Natural killer cell (primary cell): ENCODE results near the gene FGF16. TPM values are rescaled to one million over a fixed set of nuclear protein-coding genes. Genes with fewer than 3 reads are reported as not detected.
"Not testable (repeated sequence)": the region's sequence is repeated elsewhere in the genome, so short reads cannot be mapped to it uniquely, and the experiment has no call there.

Source experiments
- ATAC-seq, 3 donors: fragments of 150-1000 bp in 2 of 3; fragments of 200-7000 bp in 1 of 3; cut with Tn5 transposase; 1 replicate in 1 of 3; 2 replicates in 2 of 3; pipeline ENCODE4 v1.10.0; 2021; ENCODE audit warnings: mild to moderate bottlenecking in 2 of 3, moderate library complexity in 2 of 3
- DNase-seq, 2 donors: peaks; one replicate each; pipeline versions ENCODE4 v3.0.0 to v3.0.0-alpha.2; 2013 to 2021; ENCODE audit warnings: mixed read lengths in 1 of 2
- H3K27ac ChIP-seq: one replicate; pipeline ENCODE4 v1.5.1; 2013; ENCODE audit warnings: mild to moderate bottlenecking, low read length
- H3K27me3 ChIP-seq: one replicate; pipeline ENCODE4 v1.6.1; 2013; ENCODE audit warnings: low read length; ENCODE audit not compliant: control insufficient read depth, insufficient read depth
- H3K36me3 ChIP-seq: one replicate; pipeline ENCODE4 v1.6.1; 2013; ENCODE audit warnings: low read length; ENCODE audit not compliant: control insufficient read depth, insufficient read depth
- H3K4me1 ChIP-seq: one replicate; pipeline ENCODE4 v1.6.1; 2013; ENCODE audit warnings: low read length; ENCODE audit not compliant: control insufficient read depth, insufficient read depth
- H3K4me3 ChIP-seq: one replicate; pipeline ENCODE4 v1.5.1; 2013; ENCODE audit warnings: low read length
- H3K9me3 ChIP-seq: one replicate; pipeline ENCODE4 v1.6.1; 2013; ENCODE audit warnings: low read length; ENCODE audit not compliant: control insufficient read depth, insufficient read depth
- H3K27ac Mint-ChIP-seq, 2 donors: one replicate each; pipeline ENCODE4 v1.8.0; 2022; ENCODE audit warnings: mild to moderate bottlenecking in 2 of 2, mixed read lengths in 2 of 2, moderate library complexity in 1 of 2
- H3K27me3 Mint-ChIP-seq, 2 donors: one replicate each; pipeline ENCODE4 v1.8.0; 2022; ENCODE audit warnings: low read depth in 2 of 2, mixed read lengths in 2 of 2
- H3K36me3 Mint-ChIP-seq: one replicate; pipeline ENCODE4 v1.8.0; 2022; ENCODE audit warnings: mixed read lengths
- H3K4me1 Mint-ChIP-seq, 2 donors: one replicate each; pipeline ENCODE4 v1.8.0; 2022; ENCODE audit warnings: mixed read lengths in 2 of 2
- H3K4me3 Mint-ChIP-seq: one replicate; pipeline ENCODE4 v1.8.0; 2022; ENCODE audit warnings: mild to moderate bottlenecking, moderate library complexity, mixed read lengths
- H3K9me3 Mint-ChIP-seq, 2 donors: one replicate each; pipeline ENCODE4 v1.8.0; 2022; ENCODE audit warnings: mixed read lengths in 2 of 2
- WGBS: methylation state at CpG from one replicate; pipeline ENCODE4 v1.1.7; 2013; ENCODE audit warnings: missing lambda C conversion rate; ENCODE audit not compliant: insufficient coverage; 5-methylcytosine and 5-hydroxymethylcytosine counted together
- intact Hi-C: fragments of 100-400 bp; cut with micrococcal nuclease; formaldehyde crosslinking; loops from one replicate; pipeline ENCODE4 v1.14.2; 2022
- total RNA-seq, 4 donors: library from RNA; stranded (reverse); fragments of 120-200 nt in 1 of 4; gene quantifications; one replicate each; pipeline versions ENCODE4 v1.2.3 to v1.2.4, GENCODE V29; 2013 to 2022
- TF ChIP-seq, protein P1 (sequence below): fragments of 200-600 bp; IDR thresholded peaks from one replicate; pipeline ENCODE4 v1.8.0; 2022; ENCODE audit warnings: antibody characterized with exemption

Gene FGF16
- total RNA-seq, 3 donors from 2014 or later (not counting 1 experiment from before 2014, with no cell fraction given), result not detected

DNA sequence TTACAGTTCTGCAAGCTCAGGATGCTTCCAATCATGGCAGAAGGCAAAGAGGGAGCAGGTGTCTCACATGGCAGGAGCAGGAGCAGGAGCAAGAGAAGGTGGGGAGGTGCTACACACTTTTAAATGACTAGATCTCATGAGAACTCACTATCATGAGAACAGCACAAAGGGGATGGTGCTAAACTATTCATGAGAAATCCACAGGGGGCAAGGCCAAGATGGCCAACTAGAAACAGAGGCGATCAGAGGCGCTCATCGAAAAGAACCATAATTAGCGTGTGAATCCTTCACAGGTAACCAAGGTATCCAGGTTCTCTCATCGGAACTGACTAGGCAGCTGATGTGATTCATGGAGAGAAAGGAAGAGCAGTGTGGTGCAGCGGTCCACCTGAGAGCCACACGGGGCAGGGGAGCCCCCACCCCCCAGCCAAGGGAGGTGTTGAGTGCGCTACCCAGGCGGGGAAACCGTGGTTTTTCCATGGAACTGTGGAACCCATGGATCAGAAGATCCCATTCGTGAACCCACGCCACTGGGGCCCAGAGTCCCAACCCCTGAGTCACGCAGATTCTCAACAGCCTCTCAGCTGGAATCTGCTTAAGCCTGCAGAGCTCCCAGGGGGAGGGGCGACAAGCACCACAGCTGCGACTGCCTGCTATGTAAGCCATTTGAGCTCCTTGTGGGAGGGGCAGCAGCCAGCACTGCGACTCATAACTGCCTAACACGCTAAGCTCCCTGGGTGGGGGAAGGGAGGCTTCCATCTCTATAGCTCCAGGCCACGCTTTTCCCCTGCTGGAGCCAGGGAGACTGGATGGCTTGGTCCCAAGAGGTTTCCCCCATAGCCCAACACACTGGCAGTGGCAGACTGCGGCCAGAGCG is 46.7 kb downstream of the FGF16 start:
- no peak overlapping the region for H3K4me3 Mint-ChIP-seq
- Histone ChIP-seq H3K4me1 (no peaks in the 10 kb centered on the region), H3K36me3 (no peaks in the 10 kb centered on the region), H3K27me3 (peaks cover 2% of the 10 kb centered on the region), H3K4me3 (no peak overlapping the region), H3K9me3 (no peaks in the 10 kb centered on the region), H3K27ac (no peak overlapping the region)
- H3K4me1 Mint-ChIP-seq, result no peaks in the 10 kb centered on the region
- H3K36me3 Mint-ChIP-seq, result no peaks in the 10 kb centered on the region
- intact Hi-C loops, result no loop called here
- ATAC-seq (no peak), DNase-seq (no peak)
- H3K9me3 Mint-ChIP-seq, result no peaks in the 10 kb centered on the region
- WGBS, result 91% methylated on average over 18 of the region's 20 CpGs
- H3K27me3 Mint-ChIP-seq, result peaks cover 3 to 28% of the 10 kb centered on the region in 2 donors
- H3K27ac Mint-ChIP-seq, result no peak overlapping the region
- TF ChIP-seq, protein P1, sequence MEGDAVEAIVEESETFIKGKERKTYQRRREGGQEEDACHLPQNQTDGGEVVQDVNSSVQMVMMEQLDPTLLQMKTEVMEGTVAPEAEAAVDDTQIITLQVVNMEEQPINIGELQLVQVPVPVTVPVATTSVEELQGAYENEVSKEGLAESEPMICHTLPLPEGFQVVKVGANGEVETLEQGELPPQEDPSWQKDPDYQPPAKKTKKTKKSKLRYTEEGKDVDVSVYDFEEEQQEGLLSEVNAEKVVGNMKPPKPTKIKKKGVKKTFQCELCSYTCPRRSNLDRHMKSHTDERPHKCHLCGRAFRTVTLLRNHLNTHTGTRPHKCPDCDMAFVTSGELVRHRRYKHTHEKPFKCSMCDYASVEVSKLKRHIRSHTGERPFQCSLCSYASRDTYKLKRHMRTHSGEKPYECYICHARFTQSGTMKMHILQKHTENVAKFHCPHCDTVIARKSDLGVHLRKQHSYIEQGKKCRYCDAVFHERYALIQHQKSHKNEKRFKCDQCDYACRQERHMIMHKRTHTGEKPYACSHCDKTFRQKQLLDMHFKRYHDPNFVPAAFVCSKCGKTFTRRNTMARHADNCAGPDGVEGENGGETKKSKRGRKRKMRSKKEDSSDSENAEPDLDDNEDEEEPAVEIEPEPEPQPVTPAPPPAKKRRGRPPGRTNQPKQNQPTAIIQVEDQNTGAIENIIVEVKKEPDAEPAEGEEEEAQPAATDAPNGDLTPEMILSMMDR, result no peak

DNA sequence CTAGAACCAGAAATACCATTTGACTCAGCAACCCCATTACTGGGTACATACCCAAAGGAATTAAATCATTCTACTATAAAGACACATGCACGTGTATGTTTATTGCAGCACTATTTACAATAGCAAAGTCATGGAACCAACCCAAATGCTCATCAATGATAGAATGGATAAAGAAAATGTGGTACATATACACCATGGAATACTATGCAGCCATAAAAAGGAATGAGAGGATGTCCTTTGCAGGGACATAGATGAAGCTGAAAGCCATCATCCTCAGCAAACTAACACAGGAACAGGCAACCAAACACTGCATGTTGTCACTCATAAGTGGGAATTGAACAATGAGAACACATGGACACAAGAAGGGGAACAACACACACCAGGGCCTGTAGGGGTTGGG is 53.0 kb downstream of the FGF16 start:
- H3K27me3 Mint-ChIP-seq, H3K36me3 Mint-ChIP-seq, H3K27me3 ChIP-seq, DNase-seq, H3K4me3 Mint-ChIP-seq, H3K36me3 ChIP-seq, H3K9me3 ChIP-seq, H3K27ac Mint-ChIP-seq, intact Hi-C loops, H3K4me3 ChIP-seq, H3K9me3 Mint-ChIP-seq, H3K27ac ChIP-seq, ATAC-seq, H3K4me1 Mint-ChIP-seq, H3K4me1 ChIP-seq: not testable (repeated sequence)
- WGBS, result no CpG with 5 or more reads among the region's 1 CpG

DNA sequence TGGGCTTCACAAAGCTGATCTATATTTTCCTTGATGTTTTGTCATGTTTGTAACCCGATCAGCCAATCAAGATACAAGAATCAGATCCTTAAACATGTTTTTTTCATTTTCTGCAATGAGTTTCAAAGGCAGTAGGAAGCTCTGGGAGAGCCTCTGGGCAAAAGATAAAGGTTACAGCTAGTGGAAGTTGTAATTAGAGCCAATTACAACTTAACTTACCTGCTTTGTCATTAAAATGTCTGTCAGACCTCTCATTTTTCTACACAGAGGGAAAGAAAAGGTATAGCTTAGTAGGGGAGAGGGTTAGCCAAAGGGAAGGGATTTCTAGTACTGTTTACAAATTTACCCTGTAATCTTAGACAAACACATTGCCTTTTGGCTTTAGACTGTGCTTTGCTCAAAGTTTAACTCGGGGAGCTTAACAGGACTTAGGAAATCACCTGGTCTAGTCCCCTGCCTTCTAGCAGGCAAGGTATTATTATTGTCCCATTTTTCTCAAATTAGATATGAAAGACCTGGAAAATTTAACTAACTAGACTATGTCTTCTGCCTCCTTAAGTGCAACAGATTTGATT is 55.8 kb downstream of the FGF16 start:
- H3K27ac ChIP-seq, result no peak overlapping the region
- DNase-seq, result no peak
- peaks cover 0 to 6% of the 10 kb centered on the region in 2 donors for H3K4me1 Mint-ChIP-seq
- ATAC-seq, result no peak
- peaks cover 5% of the 10 kb centered on the region for H3K36me3 ChIP-seq
- TF ChIP-seq, protein P1, result no peak
- no peaks in the 10 kb centered on the region for H3K4me1 ChIP-seq
- H3K9me3 ChIP-seq, result no peaks in the 10 kb centered on the region
- intact Hi-C loops, result no loop called here
- WGBS, result 10% methylated on average over 1 of the region's 2 CpGs
- H3K4me3 Mint-ChIP-seq, result no peak overlapping the region
- H3K27me3 Mint-ChIP-seq, result no peaks in the 10 kb centered on the region
- no peaks in the 10 kb centered on the region for H3K27me3 ChIP-seq
- H3K4me3 ChIP-seq, result no peak overlapping the region
- no peaks in the 10 kb centered on the region for H3K36me3 Mint-ChIP-seq
- no peak overlapping the region for H3K27ac Mint-ChIP-seq
- no peaks in the 10 kb centered on the region for H3K9me3 Mint-ChIP-seq

DNA sequence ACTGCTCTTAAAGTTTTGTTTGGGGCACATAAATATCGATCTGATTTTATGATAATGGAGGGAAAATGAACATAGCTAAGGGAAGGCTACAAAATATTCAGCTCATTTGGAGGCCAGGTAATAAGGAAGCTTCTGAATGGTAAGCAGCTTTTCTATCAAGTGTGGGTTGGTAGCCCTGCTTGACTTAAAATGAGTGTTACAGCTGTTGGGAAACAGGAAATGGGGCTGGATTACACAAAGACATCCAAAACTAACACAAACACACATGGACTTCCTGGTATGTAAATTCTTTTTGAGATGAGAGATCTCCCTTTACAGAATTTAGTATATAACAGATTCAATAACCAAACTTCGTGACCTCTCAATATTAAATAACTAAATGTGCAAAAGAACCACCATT is 58.0 kb downstream of the FGF16 start:
- Histone ChIP-seq H3K4me3 (no peak overlapping the region), H3K4me1 (no peaks in the 10 kb centered on the region), H3K27me3 (no peaks in the 10 kb centered on the region), H3K27ac (no peak overlapping the region), H3K36me3 (peaks cover 10% of the 10 kb centered on the region), H3K9me3 (no peaks in the 10 kb centered on the region)
- ATAC-seq, result no peak
- H3K4me1 Mint-ChIP-seq, result peaks cover 0 to 6% of the 10 kb centered on the region in 2 donors
- 83% methylated on average over 1 of the region's 2 CpGs for WGBS
- H3K27me3 Mint-ChIP-seq, result no peaks in the 10 kb centered on the region
- no peaks in the 10 kb centered on the region for H3K9me3 Mint-ChIP-seq
- intact Hi-C loops, result no loop called here
- peak overlapping the region; percentile 59 to 70 for H3K27ac Mint-ChIP-seq
- H3K4me3 Mint-ChIP-seq, result no peak overlapping the region
- H3K36me3 Mint-ChIP-seq, result no peaks in the 10 kb centered on the region
- TF ChIP-seq, protein P1, result no peak
- no peak for DNase-seq
